NOMO-1 treated with DMSO at 0.1 percent for 48 hours (cell line): ENCODE data around the gene STXBP2.
A peak's percentile ranks its signal among the peaks of the same experiment; 100 is the strongest.

Experiments used
- DNase-seq: peaks from one replicate; lab custom pipeline; 2025; ENCODE audit not compliant: unreplicated experiment; lab: John Stamatoyannopoulos, UW

Gene STXBP2

DNA sequence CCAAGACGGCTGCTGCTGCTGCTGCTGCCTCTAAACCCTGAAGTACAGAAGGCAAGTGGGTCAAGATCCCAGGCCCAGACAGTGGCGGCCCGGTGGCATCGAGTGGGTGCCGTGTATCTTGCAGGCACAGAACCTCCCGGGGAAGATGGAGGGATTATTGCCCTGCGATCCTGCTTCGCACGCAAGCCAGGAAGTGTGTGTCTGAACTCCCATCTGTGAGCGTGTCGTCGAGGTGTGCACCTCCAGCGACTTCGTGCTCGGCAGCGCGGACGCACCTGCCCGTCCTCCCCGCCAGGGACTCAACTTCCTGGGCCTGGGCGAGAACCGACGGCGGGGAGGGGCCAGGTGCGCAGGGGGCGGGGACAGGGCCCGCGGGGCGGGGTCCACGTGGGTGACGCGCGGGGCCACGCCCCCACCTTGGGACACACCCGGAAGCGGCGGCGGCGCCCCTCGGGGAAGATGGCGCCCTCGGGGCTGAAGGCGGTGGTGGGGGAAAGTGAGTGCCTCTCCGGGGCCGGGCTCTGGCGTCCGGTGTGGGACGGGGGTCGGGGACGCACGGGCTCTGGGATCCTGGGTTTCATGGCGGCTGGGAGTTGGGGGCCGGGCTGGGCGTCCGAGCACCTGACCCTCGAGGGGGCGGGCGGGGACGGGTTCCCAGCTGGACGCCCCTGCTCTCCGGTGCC, at the start of gene STXBP2:
STXBP2 (plus strand) TSS at position 420 of the 683 bp plus-strand sequence; CDS start at position 460, 40 bp downstream.
- DNase-seq = peak; percentile 52

- no peak for DNase-seq
Observed at GRCh38 chr19:7589822-7590221, 47.1 kb upstream of the STXBP2 start.

DNA sequence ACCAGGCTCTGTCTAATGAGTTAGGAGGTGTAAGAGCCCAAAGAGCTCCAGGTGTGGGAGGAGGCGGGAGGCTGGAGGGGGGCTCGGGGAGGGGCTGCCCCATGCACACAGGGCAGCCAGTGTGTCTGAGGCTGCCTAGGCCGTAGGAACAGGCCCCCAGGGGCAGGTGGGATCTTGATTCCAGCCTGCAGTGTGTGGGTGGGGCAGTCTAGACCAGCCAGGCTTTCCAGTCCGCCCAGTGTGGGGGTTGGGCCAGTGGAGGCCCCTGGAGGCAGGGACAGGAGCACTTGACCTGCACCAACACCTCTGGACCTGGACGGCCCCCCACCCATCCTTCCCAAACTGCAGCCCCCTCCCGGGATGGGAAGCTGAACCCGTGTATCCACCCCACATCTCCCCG, 46.7 kb upstream of the STXBP2 start:
- DNase-seq = no peak

DNA sequence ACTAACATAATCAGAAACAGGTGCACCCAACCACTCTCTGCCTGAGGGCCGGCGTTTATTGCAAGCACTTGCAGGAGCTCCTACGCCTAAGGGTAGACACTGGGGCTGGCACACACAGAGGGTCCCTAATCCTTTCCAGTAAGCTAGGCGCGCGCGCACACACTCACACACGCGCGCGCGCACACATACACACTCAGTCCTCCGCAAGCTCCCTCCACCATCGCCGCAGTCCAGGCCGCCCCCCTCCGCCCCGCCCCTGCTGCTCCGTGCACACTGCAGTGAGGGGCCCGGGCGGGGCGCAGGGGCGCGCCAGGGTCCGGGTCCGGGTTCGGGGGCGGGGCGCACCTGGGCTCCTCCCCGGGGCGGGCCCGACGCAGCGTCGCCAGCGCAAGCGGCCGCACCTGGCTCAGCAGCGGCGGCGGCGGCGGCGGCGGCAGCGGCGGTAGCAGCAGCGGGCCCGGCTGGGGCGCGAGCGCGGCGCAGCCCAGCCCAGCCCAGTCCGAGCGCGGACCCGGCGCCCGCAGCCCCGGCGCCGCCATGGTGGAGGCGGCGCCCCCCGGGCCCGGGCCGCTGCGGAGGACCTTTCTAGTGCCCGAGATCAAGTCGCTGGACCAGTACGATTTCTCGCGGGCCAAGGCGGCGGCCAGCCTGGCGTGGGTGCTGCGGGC, 41.3 kb upstream of the STXBP2 start, which contains the start of gene CAMSAP3:
CAMSAP3 (plus strand) TSS at position 398 of the 668 bp plus-strand sequence; CDS start at position 538, 140 bp downstream.
- peak; percentile 30 for DNase-seq

DNA sequence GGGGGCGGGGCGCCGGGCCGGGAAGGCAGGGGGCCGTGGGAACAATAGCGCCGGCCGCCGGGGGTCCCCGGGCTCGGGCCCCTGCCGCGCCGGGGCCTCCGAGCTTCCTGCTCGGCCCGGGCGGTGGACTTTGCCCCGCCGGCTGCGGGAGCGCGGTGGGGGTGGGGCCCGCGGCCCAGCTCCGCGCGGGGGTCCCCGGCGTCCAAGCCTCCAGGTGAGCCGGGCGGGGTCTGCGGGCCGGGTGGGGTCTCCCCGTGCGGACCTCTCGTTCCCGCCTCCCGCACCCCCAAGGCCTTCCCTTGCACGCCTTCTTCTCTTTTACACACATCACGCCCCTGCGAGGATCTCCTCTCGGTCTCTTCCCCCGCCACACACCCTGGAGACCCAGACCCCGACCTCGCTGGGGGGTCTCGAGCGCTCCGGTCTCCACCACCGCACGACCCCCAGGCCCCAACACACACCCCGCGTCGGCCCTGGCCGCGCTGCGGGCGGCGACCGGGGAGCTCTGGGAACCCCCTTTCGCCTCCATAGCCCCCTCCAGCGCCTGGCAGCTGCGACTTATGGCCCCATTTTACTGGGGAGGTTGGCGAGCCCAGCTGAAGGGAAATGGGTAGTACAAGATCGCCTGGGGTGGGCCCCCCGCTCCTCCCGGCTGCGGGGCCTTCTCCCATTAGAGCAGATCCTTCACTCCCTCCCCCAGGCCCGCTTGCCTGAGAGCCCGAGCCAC, 40.5 kb upstream of the STXBP2 start:
- no peak for DNase-seq

DNA sequence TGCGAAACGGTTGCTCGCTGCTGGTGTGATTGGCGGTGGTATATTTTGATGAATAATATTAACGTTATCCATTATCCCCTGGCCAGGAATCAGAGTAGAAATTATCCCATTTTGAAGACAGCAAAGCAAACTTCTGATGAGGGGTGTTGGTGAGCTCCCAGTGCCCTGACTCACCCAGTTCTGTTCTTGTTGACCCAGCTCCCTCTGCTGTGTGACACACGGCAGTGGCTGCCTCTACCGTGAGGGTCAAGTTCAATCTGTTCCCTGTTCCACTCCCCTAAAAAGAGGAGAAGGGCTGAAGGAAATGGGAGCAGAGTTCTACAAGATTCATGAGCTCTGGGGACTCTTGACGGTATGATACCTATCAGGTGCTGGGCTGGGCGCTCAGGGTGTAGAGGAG, 39.2 kb upstream of the STXBP2 start:
- no peak for DNase-seq

DNA sequence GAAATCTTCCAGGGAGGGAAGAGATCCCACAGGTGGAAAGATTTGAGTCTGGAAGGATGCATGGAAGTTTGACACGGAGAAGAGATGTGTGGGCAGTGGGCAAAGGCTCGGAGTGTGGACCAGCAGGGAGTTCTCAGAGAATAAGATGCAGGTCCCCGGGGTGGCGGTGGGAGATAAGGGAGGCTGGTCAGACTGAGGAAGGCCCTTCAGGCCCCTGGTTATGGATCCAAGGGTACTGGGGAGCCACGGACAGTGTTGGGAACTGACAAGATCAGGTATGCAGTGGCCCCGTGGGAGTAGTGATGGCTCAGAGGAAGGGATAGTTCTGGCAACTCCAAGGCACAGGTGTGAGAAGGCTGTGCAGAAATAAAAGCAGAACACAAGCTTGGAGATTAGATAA, 38.7 kb upstream of the STXBP2 start:
- no peak for DNase-seq

- DNase-seq = no peak
Observed at GRCh38 chr19:7600721-7601120, 36.2 kb upstream of the STXBP2 start.

DNA sequence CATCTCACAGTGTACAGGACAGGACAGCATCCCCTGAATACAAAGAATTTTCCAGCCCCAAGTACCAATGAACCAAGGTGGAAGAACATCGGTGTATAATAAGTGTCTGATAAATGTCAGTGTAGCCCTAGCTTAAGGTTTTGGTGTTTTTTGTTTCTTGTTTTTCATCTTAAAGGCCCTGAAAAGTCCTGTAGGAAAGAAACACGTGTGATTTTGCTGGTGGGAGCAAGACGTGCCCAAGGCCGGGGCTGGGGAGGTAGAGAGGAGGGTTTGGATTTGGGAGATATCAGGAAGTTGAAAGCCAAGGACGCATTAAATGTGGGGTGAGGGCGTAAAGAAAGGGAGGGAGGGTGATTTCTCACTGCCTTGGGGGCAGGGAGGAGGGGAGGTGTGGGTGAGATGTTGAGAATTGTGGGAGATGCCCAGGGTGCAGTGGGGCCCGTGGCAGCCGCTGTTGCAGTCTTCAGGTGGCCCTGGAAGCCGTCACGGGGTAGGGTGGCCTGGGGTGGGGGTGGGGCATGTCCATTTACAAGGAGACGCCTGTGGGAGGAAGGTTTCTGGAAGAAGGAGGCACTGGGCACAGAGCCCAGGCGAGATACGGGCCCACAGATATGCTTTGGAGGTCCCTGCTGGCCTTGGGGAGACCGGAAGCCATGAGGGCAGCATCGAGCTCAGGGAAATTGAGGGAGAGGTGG, 34.5 kb upstream of the STXBP2 start:
- DNase-seq = no peak

DNA sequence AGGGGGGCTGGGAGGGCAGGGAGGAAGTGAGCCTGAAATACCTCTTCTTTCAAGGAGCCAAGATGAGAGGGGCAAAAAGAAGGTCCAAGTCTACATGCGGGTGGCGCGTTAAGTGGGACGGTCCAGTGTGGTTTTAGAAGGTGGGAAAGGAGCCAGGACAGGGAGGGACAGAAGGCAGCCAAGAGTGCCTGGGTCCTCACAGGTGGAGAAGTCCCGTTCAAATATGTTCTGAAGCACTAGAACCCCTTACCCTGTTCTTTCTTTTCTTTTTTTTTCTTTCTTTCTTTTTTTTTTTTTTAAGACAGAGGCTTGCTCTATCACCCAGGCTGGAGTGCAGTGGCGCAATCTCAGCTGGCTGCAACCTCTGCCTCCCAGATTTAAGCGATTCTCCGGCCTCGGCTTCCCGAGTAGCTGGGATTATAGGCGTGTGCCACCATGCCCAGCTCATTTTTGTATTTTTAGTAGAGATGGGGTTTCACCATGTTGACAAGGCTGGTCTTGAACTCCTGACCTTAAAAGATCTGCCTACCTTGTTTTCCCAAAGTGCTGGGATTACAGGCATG, 33.9 kb upstream of the STXBP2 start:
- DNase-seq = no peak

- no peak for DNase-seq
Observed at GRCh38 chr19:7603919-7604318, 33.0 kb upstream of the STXBP2 start.

GRCh38 chr19:7605490-7606222, 31.3 kb upstream of the STXBP2 start:
- DNase-seq = peak; percentile 38

- no peak for DNase-seq
Observed at GRCh38 chr19:7606289-7606688, 30.6 kb upstream of the STXBP2 start.

GRCh38 chr19:7607212-7607873, 29.6 kb upstream of the STXBP2 start:
- DNase-seq = no peak

DNA sequence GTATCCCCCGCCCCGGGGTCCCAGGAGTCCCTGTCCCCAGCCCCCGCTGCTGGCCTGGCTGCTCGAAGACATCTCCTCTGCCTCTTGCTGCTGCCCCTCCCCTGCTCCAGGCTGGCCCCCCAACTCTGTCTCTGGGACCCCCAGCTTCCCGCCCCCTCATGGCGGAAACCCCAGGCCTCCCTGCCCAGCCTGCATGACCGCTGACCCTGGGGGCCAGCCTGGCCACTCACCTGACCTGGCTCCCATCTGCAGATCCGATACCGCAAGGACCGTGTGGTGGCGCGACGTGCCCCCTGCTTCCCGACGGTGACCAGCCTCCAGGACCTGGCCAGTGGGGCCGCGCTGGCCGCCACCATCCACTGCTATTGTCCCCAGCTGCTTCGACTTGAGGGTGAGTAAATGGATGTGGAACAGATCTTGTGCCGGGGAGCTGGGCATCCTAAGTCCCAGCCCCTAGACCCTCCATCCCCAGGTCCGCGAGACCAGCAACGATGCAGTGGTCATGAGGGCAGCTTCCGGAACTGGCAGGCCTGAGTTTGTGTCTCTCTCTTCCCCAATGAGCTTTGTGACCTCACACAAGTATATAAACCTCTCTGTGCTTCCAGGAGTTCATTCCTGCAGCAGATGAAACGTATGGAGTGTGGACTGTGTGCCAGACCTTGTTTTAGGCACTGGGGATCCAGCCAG, 28.9 kb upstream of the STXBP2 start:
- no peak for DNase-seq

- no peak for DNase-seq
Observed at GRCh38 chr19:7610491-7611240, 26.2 kb upstream of the STXBP2 start.

DNA sequence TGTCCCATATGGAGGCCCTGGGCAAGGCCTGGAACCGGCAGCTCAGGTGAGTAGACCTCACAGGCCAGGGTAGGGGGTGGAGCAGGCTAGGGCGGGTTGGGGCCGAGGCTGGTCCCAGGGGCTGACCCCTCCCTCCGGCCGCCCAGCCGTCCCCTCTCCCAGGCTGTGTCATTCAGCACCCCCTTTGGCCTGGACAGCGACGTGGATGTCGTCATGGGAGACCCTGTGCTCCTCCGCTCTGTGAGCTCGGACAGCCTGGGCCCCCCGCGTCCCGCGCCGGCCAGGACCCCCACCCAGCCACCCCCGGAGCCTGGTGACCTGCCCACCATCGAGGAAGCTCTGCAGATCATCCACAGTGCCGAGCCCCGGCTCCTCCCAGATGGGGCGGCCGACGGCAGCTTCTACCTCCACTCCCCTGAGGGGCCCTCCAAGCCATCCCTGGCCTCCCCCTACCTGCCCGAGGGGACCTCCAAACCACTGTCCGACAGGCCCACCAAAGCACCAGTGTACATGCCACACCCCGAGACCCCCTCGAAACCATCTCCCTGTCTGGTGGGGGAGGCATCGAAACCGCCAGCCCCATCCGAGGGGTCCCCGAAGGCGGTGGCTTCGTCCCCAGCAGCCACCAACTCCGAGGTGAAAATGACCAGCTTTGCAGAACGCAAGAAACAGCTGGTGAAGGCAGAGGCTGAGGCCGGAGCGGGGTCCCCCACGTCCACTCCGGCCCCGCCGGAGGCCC, 25.2 kb upstream of the STXBP2 start:
- DNase-seq = no peak
